ENCODE results near the gene APOLD1.

Gene APOLD1

DNA sequence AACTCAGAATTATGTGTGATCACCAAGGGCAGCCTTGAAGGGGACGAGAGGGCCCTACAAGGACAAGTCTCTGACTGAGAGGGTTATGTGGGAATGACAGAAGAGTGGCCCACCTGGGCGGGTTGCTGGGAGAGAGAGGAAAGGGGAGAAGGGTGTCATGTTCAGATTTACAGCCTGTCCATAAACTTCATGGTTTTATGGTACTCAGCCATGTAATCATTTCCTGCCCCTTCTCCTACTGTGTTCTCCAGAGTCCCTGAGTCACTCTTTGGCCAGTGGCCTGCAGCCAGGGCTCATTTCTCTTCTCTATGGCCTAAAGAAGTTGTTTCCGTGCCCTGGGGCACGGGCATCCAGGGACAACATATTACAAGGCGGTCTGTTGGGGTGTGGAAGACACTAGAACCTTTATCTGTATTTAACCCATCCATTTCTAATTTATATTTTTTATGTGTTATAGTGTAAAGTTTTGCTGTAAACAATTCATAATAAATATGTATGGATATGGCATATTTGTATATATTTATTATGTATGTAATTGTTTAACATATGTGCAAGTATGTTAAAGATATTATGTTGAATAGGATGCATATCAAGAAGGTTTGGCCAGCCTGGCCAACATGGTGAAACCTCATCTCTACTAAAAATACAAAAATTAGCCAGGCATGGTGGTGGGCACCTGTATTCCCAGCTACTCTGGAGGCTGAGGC lies 54.6 kb downstream of the APOLD1 start:
- DNase-seq (ENCODE audit: low read depth) = no peak

DNA sequence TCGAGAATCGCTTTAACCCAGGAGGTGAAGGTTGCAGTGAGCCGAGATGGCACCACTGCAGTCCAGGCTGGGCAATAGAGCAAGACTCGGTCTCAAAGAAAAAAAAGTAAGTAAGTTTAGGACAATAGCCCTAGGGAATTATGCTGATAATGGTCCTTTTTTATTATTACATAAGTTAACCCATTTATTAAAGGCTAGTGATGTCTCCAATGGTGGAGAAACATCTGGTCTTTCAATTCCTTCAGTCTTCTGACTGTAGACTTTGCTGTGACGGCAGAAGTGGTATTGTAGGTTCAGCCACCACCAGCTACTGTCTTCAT lies 55.1 kb downstream of the APOLD1 start:
- DNase-seq (ENCODE audit: low read depth) = no peak

Measured in activated gamma-delta T cell treated with anti-CD3 and anti-CD28 coated beads, Interleukin-2, amount 50 U/mL, for 16 hours (primary cell).